HepG2 (cell line): ENCODE results near the gene VDAC1. TPM values are rescaled to one million over a fixed set of nuclear protein-coding genes. Genes with fewer than 3 reads are reported as not detected.

Experiments used
- ARID4A ChIP-seq: sonication (generic); formaldehyde crosslinking; IDR thresholded peaks from 2 replicates; pipeline ENCODE4 v1.5.0; 2020; ENCODE audit warnings: mild to moderate bottlenecking, missing genetic modification reagents, borderline replicate concordance
- ELF1 ChIP-seq: sonication (generic); formaldehyde crosslinking; IDR thresholded peaks from 2 replicates; pipeline ENCODE4 v1.4.0; 2020; ENCODE audit warnings: missing genetic modification reagents
- ESRRA ChIP-seq: sonication (generic); formaldehyde crosslinking; IDR thresholded peaks from 2 replicates; pipeline ENCODE4 v1.5.1; 2020; ENCODE audit warnings: mild to moderate bottlenecking, low read depth, missing genetic modification reagents
- FLYWCH1 ChIP-seq: sonication (generic); formaldehyde crosslinking; IDR thresholded peaks from 2 replicates; pipeline ENCODE4 v1.8.1; 2023; ENCODE audit warnings: mild to moderate bottlenecking, missing genetic modification reagents
- FOXK2 ChIP-seq: fragments of 450-650 bp; IDR thresholded peaks from 2 replicates; pipeline ENCODE4 v1.6.1; 2016
- HDAC2 ChIP-seq: sonication (generic); formaldehyde crosslinking; IDR thresholded peaks from 2 replicates; pipeline ENCODE4 v1.4.0; 2020; ENCODE audit warnings: missing genetic modification reagents
- KDM4B ChIP-seq: sonication (generic); formaldehyde crosslinking; IDR thresholded peaks from 2 replicates; pipeline ENCODE4 v1.4.0; 2020; ENCODE audit warnings: missing genetic modification reagents
- MATR3 ChIP-seq: sonication (generic); formaldehyde crosslinking; IDR thresholded peaks from 2 replicates; pipeline ENCODE4 v1.4.0; 2020; ENCODE audit warnings: missing genetic modification reagents
- MXI1 ChIP-seq: IDR thresholded peaks from 3 replicates; pipeline ENCODE4 v1.6.1; 2012; ENCODE audit warnings: low read depth, low read length, inconsistent platforms, borderline replicate concordance
- NFYB ChIP-seq: sonication (generic); formaldehyde crosslinking; IDR thresholded peaks from 2 replicates; pipeline ENCODE4 v1.4.0; 2020; ENCODE audit warnings: missing genetic modification reagents
- TCF7 ChIP-seq: sonication (generic); IDR thresholded peaks from 2 replicates; pipeline ENCODE4 v1.6.1; 2016; ENCODE audit warnings: antibody characterized with exemption, low read depth
- TCF7L2 ChIP-seq: IDR thresholded peaks from 2 replicates; pipeline ENCODE4 v1.6.1; 2011; ENCODE audit warnings: mild to moderate bottlenecking, low read depth, low read length, moderate library complexity
- THAP7 ChIP-seq: sonication (generic); formaldehyde crosslinking; IDR thresholded peaks from 2 replicates; pipeline ENCODE4 v1.8.1; 2023; ENCODE audit warnings: mild to moderate bottlenecking, missing genetic modification reagents
- WIZ ChIP-seq: sonication (generic); formaldehyde crosslinking; IDR thresholded peaks from 2 replicates; pipeline ENCODE4 v1.5.1; 2020; ENCODE audit warnings: mild to moderate bottlenecking, missing genetic modification reagents
- ZFP36 ChIP-seq: fragments of 150-350 bp; IDR thresholded peaks from 2 replicates; pipeline ENCODE4 v1.6.1; 2018; ENCODE audit warnings: borderline replicate concordance, low read length, low read depth; ENCODE audit not compliant: partially characterized antibody
- ZNF34 ChIP-seq: sonication (generic); formaldehyde crosslinking; IDR thresholded peaks from 2 replicates; pipeline ENCODE4 v1.4.0; 2020; ENCODE audit warnings: mild to moderate bottlenecking, missing genetic modification reagents, borderline replicate concordance
- ZNF367 ChIP-seq: sonication (generic); formaldehyde crosslinking; IDR thresholded peaks from 2 replicates; pipeline ENCODE4 v1.4.0; 2020; ENCODE audit warnings: missing genetic modification reagents, borderline replicate concordance
- ZNF468 ChIP-seq: sonication (generic); formaldehyde crosslinking; IDR thresholded peaks from 2 replicates; pipeline ENCODE4 v1.8.0; 2022; ENCODE audit warnings: mild to moderate bottlenecking, moderate library complexity, missing genetic modification reagents
- ZNF563 ChIP-seq: sonication (generic); formaldehyde crosslinking; IDR thresholded peaks from 2 replicates; pipeline ENCODE4 v1.8.0; 2022; ENCODE audit warnings: mild to moderate bottlenecking, moderate library complexity, missing genetic modification reagents
- ZNF572 ChIP-seq: sonication (generic); formaldehyde crosslinking; IDR thresholded peaks from 2 replicates; pipeline ENCODE4 v1.5.1; 2020; ENCODE audit warnings: mild to moderate bottlenecking, missing genetic modification reagents
- ZNF580 ChIP-seq: IDR thresholded peaks from 2 replicates; pipeline ENCODE4 v1.6.1; 2016; ENCODE audit warnings: low read depth, borderline replicate concordance
- ZNF737 ChIP-seq: sonication (generic); formaldehyde crosslinking; IDR thresholded peaks from 2 replicates; pipeline ENCODE4 v1.5.0; 2020; ENCODE audit warnings: missing genetic modification reagents, mild to moderate bottlenecking, borderline replicate concordance
- polyA plus RNA-seq, 8 experiments: library from polyadenylated mRNA; depleted of rRNA in 3 of 8; stranded (reverse) in 7 of 8; unstranded in 1 of 8; fragments of >200 nt; fragmentation: Illumina TruSeq in 4 of 8; extraction: Trizol in 4 of 8; gene quantifications; 2 replicates each; pipeline versions ENCODE4 v1.2.1 to v1.2.3, GENCODE V29; 2011 to 2016; ENCODE audit warnings: low read depth in 4 of 8, missing spikeins in 1 of 8, mixed read lengths in 1 of 8; ENCODE audit not compliant: insufficient read depth in 1 of 8
- total RNA-seq, 5 experiments: library from RNA; depleted of rRNA; stranded (reverse); fragments of >200 nt; fragmentation: Illumina TruSeq; extraction: Trizol; gene quantifications; 2 replicates each; pipeline ENCODE4 v1.2.3, GENCODE V29; 2016; ENCODE audit warnings: low read depth in 1 of 5

The VDAC1 gene
- total and polyA plus RNA-seq, 2 of the 13 experiments (the other 11 are each of a cell fraction or from before 2014, with no cell fraction given), result 112 to 380 TPM

- TF ChIP-seq ZNF367 (CRISPR knock-in tag) (no peak), KDM4B (CRISPR knock-in tag) (no peak), ZNF563 (CRISPR knock-in tag) (peak; percentile 81; the same call in 1 of the 2 replicates), FLYWCH1 (no peak), ZNF737 (CRISPR knock-in tag) (0 out of 2 replicates have a peak, but pooled peaks have one; percentile 67), FOXK2 (no peak), HDAC2 (CRISPR knock-in tag) (peak; percentile 69), WIZ (CRISPR knock-in tag) (no peak), THAP7 (CRISPR knock-in tag) (no peak), ZNF468 (CRISPR knock-in tag) (no peak), ZNF572 (CRISPR knock-in tag) (peak; percentile 86; the same call in 1 of the 2 replicates), ESRRA (CRISPR knock-in tag) (peak; percentile 30; the same call in 1 of the 2 replicates), TCF7 (no peak), ELF1 (CRISPR knock-in tag) (peak; percentile 89), ARID4A (CRISPR knock-in tag) (peak; percentile 91), ZNF34 (CRISPR knock-in tag) (peak; percentile 81; the same call in 1 of the 2 replicates), ZFP36 (no peak), MXI1 (peak; percentile 88; the same call in 1 of the 3 replicates), TCF7L2 (no peak), NFYB (CRISPR knock-in tag) (peak; percentile 56), MATR3 (CRISPR knock-in tag) (no peak), ZNF580 (CRISPR knock-in tag) (peak; percentile 72; the same call in 1 of the 2 replicates)
These were observed 36.4 kb downstream of the VDAC1 start, which contains the start of gene C5orf15 (continued) for GRCh38 chr5:133968204-133968980.
